ENCODE measurements around the gene CFL1.

GRCh38 chr11:65865550-65866172 lies 7.7 kb upstream of the CFL1 start:
- TF ChIP-seq CTCF (IDR thresholded peaks at IDR 0.05), result no peak
- no peak for TF ChIP-seq EP300 (IDR thresholded peaks at IDR 0.05; ENCODE audit: low read depth)
- TF ChIP-seq POLR2AphosphoS5 (IDR thresholded peaks at IDR 0.05), result no peak
